ENCODE measurements around the gene LFNG. TPM values are rescaled to one million over a fixed set of nuclear protein-coding genes. Genes with fewer than 3 reads are reported as not detected.

The LFNG gene
- total and polyA plus RNA-seq, 9 of the 15 experiments (the other 6 are each of a cell fraction or from before 2014, with no cell fraction given), result 0.03 to 0.89 (median 0.25) TPM; not detected in 1

GRCh38 chr7:2567679-2568278, 48.2 kb downstream of the LFNG start:
- H3K79me2 ChIP-seq (ENCODE audit: control insufficient read depth, insufficient read depth, low read length), result no peaks in the 10 kb centered on the region
- no peaks in the 10 kb centered on the region for H3K9me3 ChIP-seq (replicated peaks; ENCODE audit: control insufficient read depth, insufficient read depth, low read depth, low read length)
- peak overlapping the region in 1 of 2 experiments; percentile 49; a peak in 1 of 4 replicates for H3K9ac ChIP-seq (ENCODE audit: insufficient read depth in 1 of 2, low read depth in 2 of 2, low read length in 2 of 2)
- intact Hi-C loops (cut with micrococcal nuclease), result loop anchor here (5.0 to 10.0 kb wide), 3 partner anchors 87 to 117 kb away; partner anchors contain the start of genes AMZ1 and GRIFIN
- WGBS (ENCODE audit: insufficient coverage, low coverage, missing lambda C conversion rate), result 45% methylated on average over 16 of the region's 16 CpGs
- in situ Hi-C loops (cut with MboI), result no loop called here
- no peaks in the 10 kb centered on the region for H3K9me1 ChIP-seq (ENCODE audit: control insufficient read depth, insufficient read depth, low read length)
- ChIA-PET POLR2A (interaction anchor here (0.6 kb wide), 1 partner anchor 1895 kb away, joined by 3 read pairs; no protein-coding TSS in a partner anchor), CTCF (ENCODE audit: low intra/inter-chr PET ratio) (no interaction called here)
- peak; percentile 62 for FAIRE-seq
- peak in 2 of 4 experiments; percentile 26 to 31 for DNase-seq (ENCODE audit: extremely low read depth in 1 of 4, low spot score in 3 of 4)
- H4K20me1 ChIP-seq (replicated peaks; ENCODE audit: control insufficient read depth, insufficient read depth, low read length), result peaks cover 12% of the 10 kb centered on the region
- H2AFZ ChIP-seq (ENCODE audit: low read depth, low read length), result no peak overlapping the region
- H3K27ac ChIP-seq (ENCODE audit: extremely low read depth, low read depth, low read length), result no peak overlapping the region
- no peaks in the 10 kb centered on the region; the same call in 2 of the 3 replicates for H3K36me3 ChIP-seq (ENCODE audit: control insufficient read depth, insufficient read depth, low read length)
- ATAC-seq, result peak; percentile 78
- H3K4me2 ChIP-seq (ENCODE audit: insufficient read depth, low read length), result no peak overlapping the region
- H3K4me1 ChIP-seq (replicated peaks in 1 of 2; ENCODE audit: control insufficient read depth in 2 of 2, insufficient read depth in 2 of 2, low read length in 2 of 2), result peaks cover 12 to 14% of the 10 kb centered on the region in 2 experiments; a peak in 4 of 5 replicates
- no peak overlapping the region for H3K4me3 ChIP-seq
- BruUV-seq (replicated peaks), result no TSS peak
- H3K27me3 ChIP-seq (ENCODE audit: control insufficient read depth in 2 of 2, insufficient read depth in 2 of 2, low read length in 2 of 2), result no peaks in the 10 kb centered on the region
- TF ChIP-seq CBFA2T2 (conservative IDR thresholded peaks at IDR 0.05) (no peak), FOXA3 (CRISPR knock-in tag; conservative IDR thresholded peaks at IDR 0.05 in 1 of 2, IDR thresholded peaks at IDR 0.05 in 1 of 2) (no peak), BMI1 (IDR thresholded peaks at IDR 0.05; ENCODE audit: low read length) (no peak), NR4A1 (CRISPR knock-in tag; IDR thresholded peaks at IDR 0.05) (no peak), NR4A1 (tag; IDR thresholded peaks at IDR 0.05) (no peak), NFXL1 (CRISPR knock-in tag; IDR thresholded peaks at IDR 0.05) (no peak), ZNF609 (CRISPR knock-in tag; IDR thresholded peaks at IDR 0.05; ENCODE audit: borderline replicate concordance) (no peak), MTF1 (CRISPR knock-in tag; IDR thresholded peaks at IDR 0.05; ENCODE audit: borderline replicate concordance) (no peak)
